HG03378 (cell line): ENCODE data around the gene ANKRD2.

Source experiments
- ATAC-seq: cut with Tn5 transposase; IDR thresholded peaks from one replicate; pipeline ENCODE4 v1.9.1; 2021; ENCODE audit warnings: mild to moderate bottlenecking, moderate library complexity; ENCODE audit not compliant: unreplicated experiment

Gene ANKRD2

GRCh38 chr10:97590748-97591495, 18.3 kb downstream of the ANKRD2 start:
- ATAC-seq = no peak

- ATAC-seq = no peak
Observed at GRCh38 chr10:97593421-97593820, 20.8 kb downstream of the ANKRD2 start.

GRCh38 chr10:97596101-97597082, 23.8 kb downstream of the ANKRD2 start:
- ATAC-seq = no peak

- ATAC-seq = no peak
Observed at GRCh38 chr10:97597778-97598177, 25.2 kb downstream of the ANKRD2 start.

GRCh38 chr10:97598407-97599271, 26.1 kb downstream of the ANKRD2 start:
- no peak for ATAC-seq

- no peak for ATAC-seq
Observed at GRCh38 chr10:97599272-97599619, 26.7 kb downstream of the ANKRD2 start.

GRCh38 chr10:97600616-97601015, 28.0 kb downstream of the ANKRD2 start:
- ATAC-seq = no peak

GRCh38 chr10:97601268-97602215, 29.0 kb downstream of the ANKRD2 start:
- no peak for ATAC-seq

GRCh38 chr10:97607095-97607636, 34.6 kb downstream of the ANKRD2 start:
- no peak for ATAC-seq

GRCh38 chr10:97608991-97609561, 36.5 kb downstream of the ANKRD2 start:
- ATAC-seq = no peak

GRCh38 chr10:97611473-97611872, 38.9 kb downstream of the ANKRD2 start:
- ATAC-seq = no peak

- ATAC-seq = no peak
Observed at GRCh38 chr10:97612386-97612785, 39.8 kb downstream of the ANKRD2 start.

- ATAC-seq = no peak
Observed at GRCh38 chr10:97618285-97618684, 45.7 kb downstream of the ANKRD2 start.

GRCh38 chr10:97618733-97619132, 46.2 kb downstream of the ANKRD2 start:
- no peak for ATAC-seq

GRCh38 chr10:97623277-97623676, 50.7 kb downstream of the ANKRD2 start:
- ATAC-seq = no peak

GRCh38 chr10:97627731-97628130, 55.2 kb downstream of the ANKRD2 start:
- ATAC-seq = no peak

GRCh38 chr10:97628228-97628627, 55.6 kb downstream of the ANKRD2 start:
- no peak for ATAC-seq

- no peak for ATAC-seq
Observed at GRCh38 chr10:97629289-97629688, 56.7 kb downstream of the ANKRD2 start.

GRCh38 chr10:97631098-97631497, 58.5 kb downstream of the ANKRD2 start:
- ATAC-seq = no peak
